ENCODE measurements around the gene ZNF383.
"Not testable (repeated sequence)": the region's sequence is repeated elsewhere in the genome, so short reads cannot be mapped to it uniquely, and the experiment has no call there.

Gene ZNF383

DNA sequence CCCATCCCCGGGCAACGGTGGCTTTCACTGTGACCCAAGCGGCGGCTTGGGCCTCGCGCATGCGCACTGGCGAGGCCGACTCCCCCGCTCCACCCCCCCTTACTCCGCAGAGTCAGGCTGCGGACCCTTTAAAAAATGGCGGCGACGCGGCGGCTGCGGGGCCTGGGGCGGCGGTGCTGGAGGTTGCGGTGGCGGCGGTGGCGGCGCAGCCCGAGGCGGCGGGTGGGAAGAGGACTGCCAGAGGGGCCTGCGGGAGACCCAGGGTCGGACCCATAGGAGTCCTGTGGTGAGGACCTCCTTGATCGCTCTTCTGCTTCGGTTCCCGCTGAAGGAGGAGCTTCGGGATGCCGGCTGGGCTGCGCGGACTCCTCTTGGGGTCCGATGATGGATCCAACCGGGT, 76.2 kb downstream of the ZNF383 start:
- not testable (repeated sequence) for DNase-seq
